ENCODE data around the gene LAIR2.
"Not testable (repeated sequence)": the region's sequence is repeated elsewhere in the genome, so short reads cannot be mapped to it uniquely, and the experiment has no call there.

DNA sequence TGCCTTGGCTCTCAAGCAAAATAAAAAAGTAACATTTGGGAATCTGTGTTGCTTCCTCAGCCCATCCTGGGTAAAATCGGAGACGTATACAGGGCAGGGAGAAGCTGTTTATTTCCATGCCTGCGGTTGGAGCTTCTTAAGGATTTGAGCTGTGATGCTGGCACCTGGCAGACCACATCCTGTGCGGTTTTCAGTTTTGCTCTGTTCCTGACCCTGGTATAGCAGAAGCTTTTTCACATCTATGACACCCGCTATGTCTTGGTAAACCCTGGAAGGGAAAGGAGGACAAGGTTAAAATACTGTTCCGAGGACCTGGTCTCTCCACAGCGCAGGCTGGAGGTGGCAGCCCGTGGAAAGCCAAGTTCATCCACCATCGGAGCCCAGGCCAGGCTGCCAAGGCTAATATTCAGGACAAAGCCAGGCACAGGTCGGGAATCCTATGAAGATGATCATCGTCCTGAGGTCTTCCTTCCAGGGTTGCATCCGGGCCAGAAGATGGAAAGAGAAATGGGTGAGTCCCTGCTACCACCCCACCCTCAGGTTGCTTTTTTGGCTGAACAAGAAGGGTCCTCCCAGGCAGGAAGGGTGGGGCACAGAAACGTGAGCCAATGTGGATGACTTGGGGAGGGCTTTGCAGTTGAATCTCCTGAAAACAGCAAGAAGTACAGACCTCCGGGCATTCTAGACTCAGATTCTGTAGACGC lies 4.7 kb upstream of the LAIR2 start:
- not testable (repeated sequence) for TF ChIP-seq EGR1 (IDR thresholded peaks at IDR 0.05; ENCODE audit: low read depth); CTCF (IDR thresholded peaks at IDR 0.05 in 2 of 3, conservative IDR thresholded peaks at IDR 0.05 in 1 of 3; ENCODE audit: borderline replicate concordance in 1 of 3, insufficient read depth in 1 of 3, low read depth in 2 of 3, low read length in 2 of 3); CEBPB (IDR thresholded peaks at IDR 0.05; ENCODE audit: low read depth); SP1 (IDR thresholded peaks at IDR 0.05; ENCODE audit: low read depth); POLR2AphosphoS5 (IDR thresholded peaks at IDR 0.05; ENCODE audit: low read depth, low read length)

All from HCT116 (cell line).